H9 (cell line): ENCODE results near the gene GFRA1. TPM values are rescaled to one million over a fixed set of nuclear protein-coding genes. Genes with fewer than 3 reads are reported as not detected.

Experiments
- DNase-seq: peaks from one replicate; pipeline ENCODE4 v3.0.0-alpha.2; 2017
- H2AFZ ChIP-seq: one replicate; pipeline ENCODE4 v1.6.1; 2013; ENCODE audit warnings: mild to moderate bottlenecking, low read length, control low read depth, moderate library complexity
- H2AK5ac ChIP-seq: 2 replicates; pipeline ENCODE4 v1.6.1; 2013; ENCODE audit warnings: low read length, control low read depth, mixed read lengths; ENCODE audit not compliant: insufficient read length
- H2BK120ac ChIP-seq: one replicate; pipeline ENCODE4 v1.6.1; 2013; ENCODE audit warnings: low read depth, mild to moderate bottlenecking, low read length, control low read depth, inconsistent platforms; ENCODE audit not compliant: poor library complexity, severe bottlenecking
- H2BK12ac ChIP-seq: 2 replicates; pipeline ENCODE4 v1.6.1; 2013; ENCODE audit warnings: low read length, control low read depth, mixed read lengths, low read depth; ENCODE audit not compliant: insufficient read length
- H2BK15ac ChIP-seq: 2 replicates; pipeline ENCODE4 v1.6.1; 2013; ENCODE audit warnings: low read depth, low read length, control low read depth
- H2BK20ac ChIP-seq: one replicate; pipeline ENCODE4 v1.6.1; 2013; ENCODE audit warnings: low read depth, mild to moderate bottlenecking, low read length, control low read depth, inconsistent platforms; ENCODE audit not compliant: poor library complexity, severe bottlenecking
- H2BK5ac ChIP-seq: 2 replicates; pipeline ENCODE4 v1.6.1; 2013; ENCODE audit warnings: low read length, control low read depth, mixed read lengths; ENCODE audit not compliant: insufficient read length
- H3K14ac ChIP-seq: 2 replicates; pipeline ENCODE4 v1.6.1; 2013; ENCODE audit warnings: low read length, control low read depth; ENCODE audit not compliant: insufficient read depth
- H3K18ac ChIP-seq: 2 replicates; pipeline ENCODE4 v1.6.1; 2013; ENCODE audit warnings: low read depth, mild to moderate bottlenecking, mixed read lengths, low read length, control low read depth; ENCODE audit not compliant: insufficient read length
- H3K23ac ChIP-seq: 2 replicates; pipeline ENCODE4 v1.6.1; 2013; ENCODE audit warnings: low read length, control low read depth, mixed read lengths, low read depth; ENCODE audit not compliant: insufficient read length
- H3K23me2 ChIP-seq: 2 replicates; pipeline ENCODE4 v1.6.1; 2013; ENCODE audit warnings: low read depth, mild to moderate bottlenecking, mixed read lengths, low read length, control low read depth; ENCODE audit not compliant: insufficient read length, poor library complexity, severe bottlenecking
- H3K27ac ChIP-seq: 2 replicates; pipeline ENCODE4 v1.5.1; 2013; ENCODE audit warnings: low read length, control low read depth, mixed read lengths, low read depth; ENCODE audit not compliant: insufficient read length
- H3K27me3 ChIP-seq: 2 replicates; pipeline ENCODE4 v1.6.1; 2013; ENCODE audit warnings: low read length, control low read depth, inconsistent platforms; ENCODE audit not compliant: insufficient read depth
- H3K4ac ChIP-seq: 2 replicates; pipeline ENCODE4 v1.6.1; 2013; ENCODE audit warnings: low read depth, mild to moderate bottlenecking, control low read depth, inconsistent platforms, low read length, moderate library complexity
- H3K4me1 ChIP-seq: 2 replicates; pipeline ENCODE4 v1.6.1; 2013; ENCODE audit warnings: low read length, control low read depth, inconsistent platforms; ENCODE audit not compliant: insufficient read depth
- H3K4me2 ChIP-seq: 2 replicates; pipeline ENCODE4 v1.6.1; 2013; ENCODE audit warnings: low read length, control low read depth, mixed read lengths; ENCODE audit not compliant: insufficient read length, insufficient read depth
- H3K56ac ChIP-seq: 2 replicates; pipeline ENCODE4 v1.6.1; 2013; ENCODE audit warnings: low read depth, mild to moderate bottlenecking, mixed read lengths, low read length, control low read depth; ENCODE audit not compliant: insufficient read length
- H3K79me1 ChIP-seq: 2 replicates; pipeline ENCODE4 v1.6.1; 2013; ENCODE audit warnings: low read depth, mild to moderate bottlenecking, moderate library complexity, low read length, control low read depth, inconsistent platforms; ENCODE audit not compliant: insufficient read depth, poor library complexity, severe bottlenecking
- H3K79me2 ChIP-seq: 2 replicates; pipeline ENCODE4 v1.6.1; 2013; ENCODE audit warnings: low read length, control low read depth, inconsistent platforms; ENCODE audit not compliant: insufficient read depth
- H3K9ac ChIP-seq: 2 replicates; pipeline ENCODE4 v1.6.1; 2013; ENCODE audit warnings: low read length, control low read depth, mixed read lengths; ENCODE audit not compliant: insufficient read length; ENCODE audit errors: extremely low read depth
- H3K9me3 ChIP-seq: one replicate; pipeline ENCODE4 v1.6.1; 2013; ENCODE audit warnings: low read depth, low read length, inconsistent platforms; ENCODE audit not compliant: control insufficient read depth
- H3T11ph ChIP-seq: one replicate; pipeline ENCODE4 v1.6.1; 2013; ENCODE audit warnings: mild to moderate bottlenecking, low read length, control low read depth, inconsistent platforms
- H4K20me1 ChIP-seq: one replicate; pipeline ENCODE4 v1.6.1; 2013; ENCODE audit not compliant: control insufficient read depth, insufficient read length, insufficient read depth
- H4K5ac ChIP-seq: 2 replicates; pipeline ENCODE4 v1.6.1; 2013; ENCODE audit warnings: low read depth, mild to moderate bottlenecking, mixed read lengths, low read length, control low read depth; ENCODE audit not compliant: insufficient read length
- H4K8ac ChIP-seq: replicated peaks from 2 replicates; pipeline ENCODE4 v1.6.1; 2013; ENCODE audit warnings: low read length, control low read depth, mixed read lengths, low read depth; ENCODE audit not compliant: insufficient read length
- H4K91ac ChIP-seq: 2 replicates; pipeline ENCODE4 v1.6.1; 2013; ENCODE audit warnings: low read depth, mild to moderate bottlenecking, moderate library complexity, mixed read lengths, low read length, control low read depth; ENCODE audit not compliant: insufficient read length
- H3K27ac Mint-ChIP-seq, 3 experiments: 2 replicates in 2 of 3; 3 replicates in 1 of 3; pipeline ENCODE4 v1.8.0; 2020 to 2021; ENCODE audit warnings: mixed read lengths in 3 of 3, mild to moderate bottlenecking in 1 of 3, moderate library complexity in 1 of 3
- H3K27me3 Mint-ChIP-seq: 2 replicates; pipeline ENCODE4 v1.8.0; 2021; ENCODE audit warnings: low read depth, mild to moderate bottlenecking, moderate library complexity, mixed read lengths
- H3K36me3 Mint-ChIP-seq, 3 experiments: 2 replicates in 2 of 3; 3 replicates in 1 of 3; pipeline ENCODE4 v1.8.0; 2020 to 2021; ENCODE audit warnings: low read depth in 3 of 3, mixed read lengths in 3 of 3; ENCODE audit not compliant: insufficient read depth in 1 of 3
- H3K4me1 Mint-ChIP-seq, 2 experiments: 2 replicates each; pipeline ENCODE4 v1.8.0; 2020; ENCODE audit warnings: mixed read lengths in 2 of 2
- H3K4me3 Mint-ChIP-seq, 2 experiments: 2 replicates in 1 of 2; 3 replicates in 1 of 2; pipeline ENCODE4 v1.8.0; 2020 to 2021; ENCODE audit warnings: mild to moderate bottlenecking in 2 of 2, mixed read lengths in 2 of 2, moderate library complexity in 1 of 2
- H3K9me3 Mint-ChIP-seq, 2 experiments: 2 replicates in 1 of 2; 3 replicates in 1 of 2; pipeline ENCODE4 v1.8.0; 2020; ENCODE audit warnings: mild to moderate bottlenecking in 2 of 2, mixed read lengths in 2 of 2, moderate library complexity in 1 of 2
- CTCF ChIP-seq: fragments of 200-600 bp; sonication (generic); conservative IDR thresholded peaks from 3 replicates; pipeline ENCODE4 v1.8.0; 2021; ENCODE audit warnings: antibody characterized with exemption, mild to moderate bottlenecking
- WGBS: extraction: QIAGEN DNeasy Blood & Tissue Kit; methylation state at CpG from one replicate; pipeline ENCODE4 v1.1.7; 2013; ENCODE audit warnings: missing lambda C conversion rate, low lambda C conversion rate, mixed read lengths; ENCODE audit not compliant: insufficient read length; ENCODE audit errors: extremely low coverage; 5-methylcytosine and 5-hydroxymethylcytosine counted together
- total RNA-seq: library from RNA; stranded (reverse); gene quantifications from 2 replicates; pipeline ENCODE4 v1.2.1, GENCODE V29; 2021

The GFRA1 gene
- total RNA-seq, 1 experiment from 2014 or later = 0.24 TPM

- no peak overlapping the region for H3K4me2 ChIP-seq
- H4K8ac ChIP-seq = no peak overlapping the region
- Mint-ChIP-seq H3K36me3 (no peaks in the 10 kb centered on the region), H3K4me3 (no peak overlapping the region), H3K4me1 (peaks cover 19 to 20% of the 10 kb centered on the region in 2 experiments), H3K27ac (no peak overlapping the region), H3K27me3 (peaks cover 6% of the 10 kb centered on the region), H3K9me3 (peaks cover 0 to 3% of the 10 kb centered on the region in 2 experiments; a peak in 2 of 5 replicates)
- H2AFZ ChIP-seq = no peak overlapping the region
- H3K9me3 ChIP-seq = no peaks in the 10 kb centered on the region
- H2BK120ac ChIP-seq = no peak overlapping the region
- H3T11ph ChIP-seq = no peak overlapping the region
- H3K23ac ChIP-seq = no peak overlapping the region
- no peak overlapping the region for H3K56ac ChIP-seq
- H2BK15ac ChIP-seq = no peak overlapping the region
- WGBS = no CpG with 5 or more reads among the region's 3 CpGs
- no peaks in the 10 kb centered on the region for H3K79me1 ChIP-seq
- no peak overlapping the region for H2AK5ac ChIP-seq
- H4K91ac ChIP-seq = no peak overlapping the region
- no peaks in the 10 kb centered on the region for H3K23me2 ChIP-seq
- no peak for DNase-seq
- no peak overlapping the region for H3K9ac ChIP-seq
- H3K27ac ChIP-seq = no peak overlapping the region
- no peak overlapping the region for H2BK5ac ChIP-seq
- H4K20me1 ChIP-seq = no peaks in the 10 kb centered on the region
- TF ChIP-seq CTCF = no peak
- H3K79me2 ChIP-seq = no peaks in the 10 kb centered on the region
- no peak overlapping the region for H3K18ac ChIP-seq
- H3K14ac ChIP-seq = no peak overlapping the region
- H3K4ac ChIP-seq = no peak overlapping the region
- H2BK20ac ChIP-seq = no peak overlapping the region
- H3K27me3 ChIP-seq = no peaks in the 10 kb centered on the region
- H4K5ac ChIP-seq = no peak overlapping the region
- no peaks in the 10 kb centered on the region for H3K4me1 ChIP-seq
- H2BK12ac ChIP-seq = no peak overlapping the region
These were observed 172.0 kb downstream of the GFRA1 start for GRCh38 chr10:116100984-116101383.
